ENCODE results near the gene GNAI3. TPM values are rescaled to one million over a fixed set of nuclear protein-coding genes. Genes with fewer than 3 reads are reported as not detected.

GNAI3 gene
- total and polyA plus RNA-seq, 10 of the 15 experiments (the other 5 are each of a cell fraction or from before 2014, with no cell fraction given) = 5.9 to 13.8 (median 8.0) TPM

GRCh38 chr1:109532365-109533136, 15.9 kb upstream of the GNAI3 start (continued):
- TF ChIP-seq SMARCA5 (IDR thresholded peaks at IDR 0.05) (peak; percentile 50), MLLT1 (IDR thresholded peaks at IDR 0.05) (0 out of 2 replicates have a peak, but pooled peaks have one; percentile 21), NFYA (IDR thresholded peaks at IDR 0.05; ENCODE audit: borderline replicate concordance, low read depth, low read length) (no peak), BHLHE40 (IDR thresholded peaks at IDR 0.05; ENCODE audit: borderline replicate concordance in 1 of 2, low read depth in 2 of 2, low read length in 1 of 2) (peak in 1 of 2 experiments; percentile 13; a peak in 1 of 4 replicates), CBFB (IDR thresholded peaks at IDR 0.05; ENCODE audit: low read depth) (no peak), STAT1 (conservative IDR thresholded peaks at IDR 0.05) (no peak), YY1 (IDR thresholded peaks at IDR 0.05; ENCODE audit: low read depth, low read length) (peak; percentile 70), ZBTB11 (CRISPR knock-in tag; IDR thresholded peaks at IDR 0.05) (no peak), NKRF (conservative IDR thresholded peaks at IDR 0.05) (peak; percentile 49; the same call in 1 of the 2 replicates), FOXK2 (IDR thresholded peaks at IDR 0.05) (no peak), IKZF2 (IDR thresholded peaks at IDR 0.05) (peak; percentile 26 to 45; a peak in 1 of 4 replicates), CTCF (IDR thresholded peaks at IDR 0.05 in 2 of 3, conservative IDR thresholded peaks at IDR 0.05 in 1 of 3; ENCODE audit: control insufficient read depth in 2 of 3, extremely low read depth in 1 of 3, insufficient read depth in 1 of 3, low read depth in 3 of 3, low read length in 3 of 3) (peak; percentile 96 to 99 (median 97)), BCL11A (IDR thresholded peaks at IDR 0.05; ENCODE audit: low read depth, low read length) (no peak), PKNOX1 (IDR thresholded peaks at IDR 0.05) (peak; percentile 62), ZBED1 (IDR thresholded peaks at IDR 0.05; ENCODE audit: borderline replicate concordance) (no peak), NBN (IDR thresholded peaks at IDR 0.05) (peak; percentile 82; the same call in 1 of the 2 replicates), MEF2B (IDR thresholded peaks at IDR 0.05; ENCODE audit: partially characterized antibody, poor library complexity, severe bottlenecking) (no peak), ELK1 (IDR thresholded peaks at IDR 0.05; ENCODE audit: low read depth, low read length) (no peak)
